GM21526 (cell line): Measurements from ENCODE around the gene DYNLRB1.
"Not testable (repeated sequence)": the region's sequence is repeated elsewhere in the genome, so short reads cannot be mapped to it uniquely, and the experiment has no call there.

Experiments used
- ATAC-seq: cut with Tn5 transposase; IDR thresholded peaks from one replicate; pipeline ENCODE4 v1.9.1; 2021; ENCODE audit warnings: moderate library complexity; ENCODE audit not compliant: unreplicated experiment, low FRiP score

DYNLRB1 gene

GRCh38 chr20:34516247-34517113, at the start of gene DYNLRB1:
DYNLRB1 (plus strand) TSS chr20:34516422; CDS start chr20:34516459, 37 bp downstream.
- ATAC-seq = peak; percentile 67

DNA sequence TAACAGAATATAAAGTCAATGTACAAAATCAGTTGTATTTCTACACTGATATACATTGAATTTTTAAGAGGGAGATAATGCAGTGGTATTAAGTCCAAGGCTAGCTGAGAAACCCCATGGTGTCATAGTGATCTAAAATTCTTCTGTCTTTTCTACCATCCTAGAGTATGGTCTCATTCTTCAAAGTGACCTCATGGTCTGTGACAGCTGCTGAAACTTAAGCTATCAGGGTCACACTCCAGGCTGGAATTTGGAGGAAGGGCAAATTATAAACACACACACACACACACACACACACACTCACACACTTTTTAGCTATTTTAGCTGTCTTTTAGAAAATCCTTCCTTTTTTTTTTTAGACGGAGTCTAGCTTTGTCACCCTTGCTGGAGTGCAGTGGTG, 47.3 kb upstream of the DYNLRB1 start:
- no peak for ATAC-seq

- no peak for ATAC-seq
Measured at GRCh38 chr20:34472246-34472925, 43.8 kb upstream of the DYNLRB1 start.

DNA sequence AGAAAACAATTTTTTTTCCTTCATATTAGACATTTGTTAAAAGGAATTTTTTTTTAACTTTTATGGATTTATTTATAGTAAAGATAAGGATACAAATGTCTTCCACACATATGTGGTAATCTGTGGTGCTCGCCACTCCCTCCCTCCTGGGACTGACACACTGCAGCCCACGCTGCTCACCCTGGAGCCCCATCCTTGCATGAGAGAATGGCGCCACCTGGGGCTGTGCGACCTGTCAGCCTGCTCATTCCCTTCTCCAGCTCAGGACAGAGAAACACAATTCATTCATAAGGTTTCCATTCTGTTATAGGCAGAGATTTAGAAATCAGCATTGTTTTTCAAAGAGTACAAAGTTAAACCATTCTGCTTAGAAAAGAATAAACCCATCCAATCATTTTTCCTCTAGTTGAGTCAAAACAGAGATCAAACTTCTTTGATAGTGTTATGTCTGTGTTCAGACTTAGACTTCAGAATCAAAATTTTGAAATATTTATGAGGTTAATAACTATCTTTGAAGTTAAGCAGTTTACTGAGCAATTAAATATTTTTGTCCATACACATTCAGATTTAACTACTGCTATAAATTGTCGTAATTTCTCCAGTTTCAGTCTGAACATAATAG, 42.8 kb upstream of the DYNLRB1 start:
- no peak for ATAC-seq

DNA sequence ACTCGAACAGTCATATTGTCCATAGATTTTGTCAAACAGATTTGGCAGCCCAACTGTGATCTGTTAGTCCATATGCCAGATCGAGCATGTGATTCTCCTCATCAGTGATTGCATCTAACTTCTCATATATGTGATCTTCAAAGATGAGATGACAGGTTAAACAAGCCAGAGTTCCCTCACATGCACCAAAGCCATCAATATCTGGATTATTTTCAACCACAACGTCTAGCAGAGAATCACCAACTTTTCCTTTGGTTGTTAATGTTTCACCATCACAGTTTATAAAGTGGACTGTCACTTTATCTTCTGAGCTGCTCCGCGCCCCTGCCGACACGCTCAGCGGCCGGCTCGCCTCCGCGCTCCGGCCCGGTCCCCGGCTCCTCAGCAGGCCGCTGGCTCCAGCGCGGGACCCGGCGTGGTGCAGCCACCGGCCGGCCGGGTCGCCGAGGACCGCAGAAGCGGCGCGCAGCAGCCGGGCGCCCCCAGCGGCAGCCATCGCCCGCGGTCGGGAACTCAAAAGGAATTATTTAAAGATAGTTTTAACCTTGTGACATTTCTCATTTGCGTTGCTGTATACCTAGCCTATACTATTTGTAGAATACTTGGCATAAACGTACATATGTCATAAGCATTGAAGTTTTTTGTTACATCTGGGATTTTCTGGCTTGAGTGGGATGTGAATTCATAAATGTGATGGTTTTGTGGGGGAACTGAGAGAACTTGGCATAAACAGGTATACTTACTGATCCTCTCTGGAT, 40.1 kb upstream of the DYNLRB1 start:
- no peak for ATAC-seq

DNA sequence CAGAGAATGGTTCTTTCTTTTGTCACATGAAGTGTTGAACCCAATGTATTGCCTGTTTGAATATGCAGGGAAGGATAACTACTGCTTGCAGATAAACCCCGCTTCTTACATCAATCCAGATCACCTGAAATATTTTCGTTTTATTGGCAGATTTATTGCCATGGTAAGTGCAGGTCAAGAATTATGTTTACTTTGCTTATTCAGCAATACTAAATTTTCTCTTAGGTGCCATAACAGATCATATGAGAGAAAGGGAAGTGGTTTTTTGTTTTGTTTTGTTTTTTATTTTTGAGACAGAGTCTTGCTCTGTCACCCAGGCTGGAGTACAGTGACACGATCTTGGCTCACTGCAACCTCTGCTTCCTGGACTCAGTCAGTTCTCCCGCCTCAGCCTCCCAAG, 36.6 kb upstream of the DYNLRB1 start:
- ATAC-seq = no peak

DNA sequence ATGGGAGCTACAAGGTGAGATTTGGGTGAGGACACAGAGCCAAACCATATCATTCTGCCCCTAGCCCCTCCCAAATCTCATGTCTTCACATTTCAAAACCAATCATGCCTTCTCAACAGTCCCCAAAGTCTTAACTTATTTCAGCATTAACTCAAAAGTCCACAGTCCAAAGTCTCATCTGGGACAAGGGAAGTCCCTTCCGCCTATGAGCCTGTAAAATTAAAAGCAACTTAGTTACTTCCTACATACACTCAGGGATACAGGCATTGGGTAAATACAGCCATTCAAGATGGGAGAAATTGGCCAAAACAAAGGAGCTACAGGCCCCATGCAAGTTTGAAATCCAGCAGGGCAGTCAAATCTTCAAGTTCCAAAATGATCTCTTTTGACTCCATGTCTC, 34.1 kb upstream of the DYNLRB1 start:
- ATAC-seq = not testable (repeated sequence)

DNA sequence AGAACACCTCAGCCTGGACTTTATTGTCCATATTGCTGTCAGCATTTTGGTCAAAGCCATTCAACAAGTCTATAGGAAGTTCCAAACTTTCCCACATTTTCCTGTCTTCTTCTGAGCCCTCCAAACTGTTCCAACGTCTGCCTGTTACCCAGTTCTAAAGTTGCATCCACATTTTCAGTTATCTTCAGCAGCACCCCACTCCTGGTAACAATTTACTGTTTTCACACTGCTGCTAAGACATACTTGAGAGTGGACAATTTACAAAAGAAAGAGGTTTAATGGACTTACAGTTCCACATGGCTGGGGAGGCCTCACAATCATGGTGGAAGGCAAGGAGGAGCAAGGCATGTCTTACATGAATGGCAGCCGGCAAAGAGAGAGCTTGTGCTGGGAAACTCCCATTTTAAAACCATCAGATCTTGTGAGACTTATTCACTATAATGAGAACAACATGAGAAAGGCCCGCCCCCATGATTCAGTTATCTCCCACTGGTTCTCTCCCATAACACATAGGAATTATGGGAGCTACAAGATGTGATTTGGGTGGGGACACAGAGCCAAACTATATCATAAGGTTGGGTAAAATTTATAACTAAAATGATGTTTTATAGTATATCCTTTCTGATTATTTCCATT, 32.5 kb upstream of the DYNLRB1 start:
- not testable (repeated sequence) for ATAC-seq

DNA sequence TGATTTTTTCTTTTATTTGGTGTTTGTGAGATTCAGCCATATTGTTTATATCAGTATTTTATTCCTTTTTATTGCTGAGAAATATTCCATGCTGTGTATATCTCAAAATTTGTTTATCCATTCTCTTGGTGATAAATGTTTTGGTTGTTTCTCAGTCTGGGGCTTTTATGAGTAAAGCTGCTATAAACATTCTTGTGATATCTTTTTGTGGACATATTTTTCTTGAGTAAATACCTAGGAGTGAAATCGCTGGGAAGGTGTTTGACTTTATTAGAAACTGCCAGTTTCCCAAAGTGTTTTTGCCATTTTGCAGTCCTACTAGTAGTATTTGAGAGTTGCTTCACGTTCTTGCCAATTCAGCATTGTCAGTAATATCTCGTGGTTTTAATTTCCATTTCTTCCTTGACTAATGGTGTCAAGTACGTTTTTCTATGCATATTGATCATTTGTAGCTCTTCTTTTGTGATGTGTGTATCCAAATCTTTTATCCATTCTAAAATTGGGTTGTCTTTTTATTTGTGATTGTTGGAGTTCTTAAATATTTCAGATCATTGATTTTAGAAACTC, 31.1 kb upstream of the DYNLRB1 start:
- no peak for ATAC-seq

DNA sequence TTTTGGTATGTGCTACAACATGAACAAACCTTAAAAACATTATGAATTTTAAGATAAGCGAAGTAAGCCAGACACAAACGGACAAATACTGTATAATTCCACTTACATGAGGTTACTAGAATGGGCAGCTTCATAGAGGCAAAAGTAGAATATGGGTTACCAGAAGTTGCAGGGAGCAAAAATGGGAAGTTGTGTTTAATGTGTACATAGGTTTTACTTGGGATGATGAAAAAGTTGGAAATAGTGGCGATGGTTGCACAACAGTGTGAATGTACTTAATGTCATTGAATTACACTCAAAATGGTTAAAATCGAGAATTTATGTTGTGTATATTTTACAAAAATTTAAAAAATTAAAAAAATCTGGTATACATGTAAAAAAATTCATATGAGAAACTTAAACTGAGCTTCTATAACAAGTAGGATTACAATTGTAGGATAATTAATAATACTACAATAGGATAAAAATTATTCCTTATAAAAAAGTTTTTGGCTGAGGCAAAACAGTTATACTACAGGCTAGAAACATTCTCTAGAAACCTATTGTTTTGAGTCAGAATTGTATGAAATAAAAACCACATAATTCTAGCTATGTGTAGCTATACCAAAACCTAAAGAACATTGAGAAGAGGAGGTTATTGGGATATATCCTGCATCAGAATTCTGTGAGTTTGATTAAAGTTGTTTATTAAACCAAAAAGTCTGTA, 24.8 kb upstream of the DYNLRB1 start:
- no peak for ATAC-seq

DNA sequence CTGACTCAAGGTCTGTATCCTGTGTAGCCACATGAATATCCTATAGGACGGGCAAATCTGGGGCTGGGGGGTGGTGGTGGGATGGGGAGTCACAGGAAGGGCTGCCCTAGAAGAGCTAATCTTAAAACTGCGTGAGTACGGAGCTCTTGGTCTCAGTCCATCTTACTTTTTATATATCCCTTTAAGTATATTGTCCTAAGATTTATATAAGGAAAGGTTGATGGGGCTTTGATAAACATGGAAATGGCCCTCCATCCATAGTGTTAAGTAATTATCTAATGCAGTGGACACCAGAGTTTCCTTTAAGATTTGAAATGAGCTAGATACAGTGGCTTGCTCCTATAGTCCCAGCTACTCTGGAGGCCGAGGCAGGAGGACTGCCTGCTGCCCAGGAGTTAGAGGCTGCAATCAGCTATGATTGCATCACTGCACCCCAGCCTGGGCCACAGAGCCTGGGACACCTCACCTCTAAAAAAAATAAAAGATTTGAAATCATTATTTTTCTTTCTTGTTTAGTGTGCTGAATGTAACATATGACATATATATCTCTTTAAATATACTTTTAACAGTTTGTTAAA, 24.2 kb upstream of the DYNLRB1 start:
- ATAC-seq = no peak

DNA sequence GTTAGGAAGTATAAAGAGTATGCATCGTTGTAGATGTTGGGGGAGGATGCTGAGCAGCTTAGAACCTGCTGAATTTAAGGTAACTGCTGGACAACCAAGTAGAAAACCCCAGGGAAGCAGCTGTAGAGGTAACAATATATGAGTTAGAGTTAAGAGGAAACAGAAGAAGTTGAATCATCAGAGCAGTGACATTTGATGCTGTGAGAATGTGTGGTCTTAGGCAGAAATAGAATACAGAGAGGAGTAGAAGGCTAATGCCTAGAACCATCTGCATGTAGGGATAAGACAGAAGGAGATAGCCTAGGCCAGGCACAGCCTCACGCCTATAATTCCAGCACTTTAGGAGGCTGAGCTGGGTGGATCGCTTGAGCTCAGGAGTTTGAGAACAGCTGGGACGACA, 22.6 kb upstream of the DYNLRB1 start:
- ATAC-seq = no peak

DNA sequence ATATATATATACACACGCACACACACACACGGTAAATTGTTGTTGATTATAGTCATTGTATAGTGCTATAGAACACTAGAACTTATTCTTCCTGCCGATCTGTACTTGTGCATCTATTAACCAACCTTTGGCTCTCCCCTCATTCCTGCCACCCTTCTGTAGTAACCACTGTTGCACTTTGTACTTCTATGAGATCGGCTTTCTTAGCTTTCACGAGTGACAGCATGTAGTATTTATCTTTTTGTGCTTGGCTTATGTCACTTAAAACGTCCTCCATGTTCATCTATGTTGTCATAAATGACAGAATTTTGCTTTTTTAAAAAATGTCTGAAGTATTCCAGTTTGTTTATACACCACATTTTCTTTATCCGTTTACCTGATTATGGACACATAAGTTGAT, 20.9 kb upstream of the DYNLRB1 start:
- no peak for ATAC-seq

- no peak for ATAC-seq
Measured at GRCh38 chr20:34495916-34496315, 20.3 kb upstream of the DYNLRB1 start.

DNA sequence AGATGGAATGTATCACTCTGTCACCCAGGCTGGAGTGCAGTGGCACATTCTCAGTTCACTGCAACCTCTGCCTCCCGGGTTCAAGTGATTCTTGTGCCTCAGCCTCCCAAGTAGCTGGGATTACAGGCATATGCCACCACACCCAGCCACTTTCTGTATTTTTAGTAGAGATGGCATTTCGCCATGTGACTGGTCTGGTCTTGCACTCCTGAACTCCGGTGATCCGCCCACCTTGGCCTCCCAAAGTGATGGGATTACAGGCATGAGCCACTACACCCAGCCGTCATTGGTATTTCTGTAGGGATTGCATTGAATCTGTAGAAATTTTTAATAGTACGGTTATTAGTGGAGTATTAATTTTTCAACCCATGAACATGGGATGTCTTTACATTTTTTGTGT, 18.6 kb upstream of the DYNLRB1 start:
- ATAC-seq = not testable (repeated sequence)

GRCh38 chr20:34500823-34501222, 15.4 kb upstream of the DYNLRB1 start:
- ATAC-seq = no peak

DNA sequence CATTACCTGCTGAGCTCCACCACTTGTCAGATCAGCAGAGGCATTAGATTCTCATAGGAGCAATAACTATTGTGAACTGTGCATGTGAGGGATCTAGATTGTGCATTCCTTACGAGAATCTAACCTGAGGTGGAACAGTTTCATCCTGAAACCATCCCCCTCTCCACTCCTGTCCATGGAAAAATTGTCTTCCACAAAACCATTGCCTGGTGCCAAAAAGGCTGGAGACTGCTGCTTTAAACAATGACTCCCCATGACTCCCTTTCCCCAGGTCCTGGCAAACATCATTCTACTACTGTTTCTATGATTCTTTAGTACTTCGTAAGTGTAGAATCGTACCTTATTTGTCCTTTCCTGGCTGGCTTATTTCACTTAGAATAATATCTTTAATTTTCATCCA, 9.7 kb upstream of the DYNLRB1 start:
- ATAC-seq = no peak

GRCh38 chr20:34507702-34508413, 8.4 kb upstream of the DYNLRB1 start:
- ATAC-seq = no peak
